HEK293T (cell line): Measurements from ENCODE around the gene EIF2AK3.

Source experiments
- CTCF ChIA-PET: fragments of 350-600 bp; formaldehyde crosslinking; extraction: SDS; loops from one replicate; lab custom pipeline; 2021; ENCODE audit warnings: antibody characterized with exemption, inconsistent platforms; lab: Yijun Ruan, JAX
- POLR2A ChIA-PET: fragments of 350-600 bp; formaldehyde crosslinking; extraction: SDS; loops from one replicate; lab custom pipeline; 2020; ENCODE audit warnings: antibody characterized with exemption, inconsistent platforms; lab: Yijun Ruan, JAX
- DNase-seq: peaks from one replicate; pipeline ENCODE4 v3.0.0; 2012; ENCODE audit warnings: mixed read lengths; ENCODE audit errors: extremely low spot score
- ARNT ChIP-seq: fragments of 450-650 bp; IDR thresholded peaks from 2 replicates; pipeline ENCODE4 v1.6.1; 2017; ENCODE audit warnings: mild to moderate bottlenecking
- BHLHE40 ChIP-seq: fragments of 450-650 bp; IDR thresholded peaks from 2 replicates; pipeline ENCODE4 v1.6.1; 2016; ENCODE audit warnings: mild to moderate bottlenecking, moderate library complexity, borderline replicate concordance
- CTBP1 ChIP-seq: fragments of 450-650 bp; IDR thresholded peaks from 2 replicates; pipeline ENCODE4 v1.6.1; 2016; ENCODE audit warnings: borderline replicate concordance
- ELF4 ChIP-seq: fragments of 450-650 bp; IDR thresholded peaks from 2 replicates; pipeline ENCODE4 v1.6.1; 2017; ENCODE audit warnings: antibody characterized with exemption
- FOXA1 ChIP-seq: fragments of 450-650 bp; IDR thresholded peaks from 2 replicates; pipeline ENCODE4 v1.6.1; 2016; ENCODE audit warnings: mild to moderate bottlenecking
- FOXK2 ChIP-seq: fragments of 450-650 bp; IDR thresholded peaks from 2 replicates; pipeline ENCODE4 v1.6.1; 2016; ENCODE audit warnings: mild to moderate bottlenecking
- FOXM1 ChIP-seq: fragments of 450-650 bp; IDR thresholded peaks from 2 replicates; pipeline ENCODE4 v1.6.1; 2017; ENCODE audit warnings: mild to moderate bottlenecking, borderline replicate concordance
- HDGF ChIP-seq: fragments of 450-650 bp; IDR thresholded peaks from 2 replicates; pipeline ENCODE4 v1.6.1; 2017; ENCODE audit warnings: antibody characterized with exemption, borderline replicate concordance
- L3MBTL2 ChIP-seq: fragments of 450-650 bp; conservative IDR thresholded peaks from 2 replicates; pipeline ENCODE4 v1.6.1; 2016; ENCODE audit warnings: mild to moderate bottlenecking
- LEF1 ChIP-seq: fragments of 450-650 bp; IDR thresholded peaks from 2 replicates; pipeline ENCODE4 v1.6.1; 2017; ENCODE audit warnings: mild to moderate bottlenecking, borderline replicate concordance
- NFRKB ChIP-seq: fragments of 450-650 bp; IDR thresholded peaks from 2 replicates; pipeline ENCODE4 v1.6.1; 2016; ENCODE audit warnings: mild to moderate bottlenecking, moderate library complexity
- SP1 ChIP-seq: fragments of 450-650 bp; IDR thresholded peaks from 2 replicates; pipeline ENCODE4 v1.6.1; 2017
- SUZ12 ChIP-seq: fragments of 450-650 bp; IDR thresholded peaks from 2 replicates; pipeline ENCODE4 v1.6.1; 2016; ENCODE audit warnings: mild to moderate bottlenecking
- TARDBP ChIP-seq: fragments of 450-650 bp; IDR thresholded peaks from 2 replicates; pipeline ENCODE4 v1.6.1; 2016
- ZNF384 ChIP-seq: fragments of 450-650 bp; IDR thresholded peaks from 2 replicates; pipeline ENCODE4 v1.6.1; 2016
- TF ChIP-seq, protein P1 (sequence below): fragments of 450-650 bp; IDR thresholded peaks from 2 replicates; pipeline ENCODE4 v1.6.1; 2016

Gene EIF2AK3

DNA sequence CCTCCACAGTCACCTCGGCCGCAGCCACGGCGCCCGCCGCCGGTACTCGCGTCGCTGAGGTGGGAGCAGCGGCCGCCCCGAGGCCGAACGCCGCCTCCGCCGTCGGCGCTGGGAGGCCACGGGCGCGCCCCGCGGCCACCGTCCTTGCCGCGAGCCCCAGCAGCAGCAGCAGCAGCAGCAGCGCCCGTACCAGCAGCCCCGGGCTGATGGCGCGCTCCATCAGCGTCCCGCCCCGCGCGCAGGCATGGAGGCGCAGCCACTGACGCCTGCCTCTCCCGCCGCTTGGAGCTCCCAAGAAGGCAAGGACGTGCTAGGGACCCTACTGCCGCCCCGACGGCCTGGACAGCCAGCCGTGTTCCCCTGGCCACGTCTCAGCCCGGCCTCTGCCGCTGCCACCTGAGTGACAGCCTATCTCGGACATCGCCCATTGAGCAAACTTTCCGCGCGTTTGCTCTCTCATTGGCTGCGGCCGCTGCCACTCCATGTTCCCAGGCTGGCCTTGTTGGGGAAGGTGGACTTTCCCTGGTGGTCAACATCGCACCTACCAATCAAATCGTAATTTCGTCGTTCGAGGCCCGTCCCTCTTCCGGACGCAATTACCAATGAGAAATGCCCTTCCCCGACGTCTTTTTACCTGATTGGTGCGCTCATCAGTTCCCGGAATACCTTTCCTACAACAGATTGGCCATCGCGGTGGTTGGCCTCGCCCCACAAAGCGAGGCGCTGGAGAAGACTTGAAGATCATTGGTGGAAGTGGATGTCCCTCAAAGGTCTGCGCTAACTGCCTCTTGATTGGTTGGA, at the start of gene EIF2AK3:
EIF2AK3 (minus strand) TSS at position 410 of the 801 bp plus-strand sequence; CDS start at position 220, 190 bp downstream.
- CTCF ChIA-PET, result no interaction called here
- peak; percentile 90 for DNase-seq
- POLR2A ChIA-PET, result interaction anchor here (0.7 to 2.1 kb wide), 13 partner anchors 11 to 46 kb away, joined by 3 to 9 read pairs (median 4); no protein-coding TSS in a partner anchor
- TF ChIP-seq FOXA1 (no peak), ARNT (no peak), SUZ12 (no peak), HDGF (no peak), TARDBP (no peak), LEF1 (no peak), FOXK2 (no peak), ELF4 (peak; percentile 82), FOXM1 (no peak), NFRKB (no peak), CTBP1 (no peak), L3MBTL2 (no peak), SP1 (no peak), ZNF384 (no peak)
- TF ChIP-seq, protein P1, sequence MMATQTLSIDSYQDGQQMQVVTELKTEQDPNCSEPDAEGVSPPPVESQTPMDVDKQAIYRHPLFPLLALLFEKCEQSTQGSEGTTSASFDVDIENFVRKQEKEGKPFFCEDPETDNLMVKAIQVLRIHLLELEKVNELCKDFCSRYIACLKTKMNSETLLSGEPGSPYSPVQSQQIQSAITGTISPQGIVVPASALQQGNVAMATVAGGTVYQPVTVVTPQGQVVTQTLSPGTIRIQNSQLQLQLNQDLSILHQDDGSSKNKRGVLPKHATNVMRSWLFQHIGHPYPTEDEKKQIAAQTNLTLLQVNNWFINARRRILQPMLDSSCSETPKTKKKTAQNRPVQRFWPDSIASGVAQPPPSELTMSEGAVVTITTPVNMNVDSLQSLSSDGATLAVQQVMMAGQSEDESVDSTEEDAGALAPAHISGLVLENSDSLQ, result peak; percentile 100

DNA sequence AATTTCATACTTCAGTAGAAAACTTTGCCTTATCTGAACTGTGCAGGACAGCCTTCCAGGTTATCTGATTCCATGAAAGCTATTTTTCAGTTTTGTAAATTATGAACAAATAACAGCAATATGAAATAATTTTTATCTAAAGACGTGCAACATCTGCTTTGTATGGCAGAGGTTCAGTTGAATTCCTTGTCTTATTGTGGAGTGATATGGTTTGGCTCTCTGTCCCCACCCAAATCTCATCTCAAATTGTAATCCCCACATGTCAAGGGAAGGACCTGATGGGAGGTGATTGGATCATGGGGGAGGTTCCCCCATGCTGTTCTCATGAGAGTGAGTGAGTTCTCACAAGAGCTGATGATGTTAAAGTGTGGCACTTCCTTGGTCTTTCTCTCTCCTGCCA, 46.1 kb upstream of the EIF2AK3 start:
- POLR2A ChIA-PET, result interaction anchor here (1.2 kb wide), 1 partner anchor 46 kb away, joined by 4 read pairs; the partner anchor contains the start of gene EIF2AK3
- CTCF ChIA-PET, result interaction anchor here (0.9 kb wide), 1 partner anchor 196 kb away, joined by 3 read pairs; no protein-coding TSS in a partner anchor
- no peak for DNase-seq
- TF ChIP-seq HDGF (no peak), FOXK2 (no peak), ZNF384 (no peak), SUZ12 (no peak), FOXM1 (no peak), TARDBP (no peak), ELF4 (no peak), LEF1 (no peak), BHLHE40 (no peak), CTBP1 (no peak), NFRKB (no peak), SP1 (no peak)

DNA sequence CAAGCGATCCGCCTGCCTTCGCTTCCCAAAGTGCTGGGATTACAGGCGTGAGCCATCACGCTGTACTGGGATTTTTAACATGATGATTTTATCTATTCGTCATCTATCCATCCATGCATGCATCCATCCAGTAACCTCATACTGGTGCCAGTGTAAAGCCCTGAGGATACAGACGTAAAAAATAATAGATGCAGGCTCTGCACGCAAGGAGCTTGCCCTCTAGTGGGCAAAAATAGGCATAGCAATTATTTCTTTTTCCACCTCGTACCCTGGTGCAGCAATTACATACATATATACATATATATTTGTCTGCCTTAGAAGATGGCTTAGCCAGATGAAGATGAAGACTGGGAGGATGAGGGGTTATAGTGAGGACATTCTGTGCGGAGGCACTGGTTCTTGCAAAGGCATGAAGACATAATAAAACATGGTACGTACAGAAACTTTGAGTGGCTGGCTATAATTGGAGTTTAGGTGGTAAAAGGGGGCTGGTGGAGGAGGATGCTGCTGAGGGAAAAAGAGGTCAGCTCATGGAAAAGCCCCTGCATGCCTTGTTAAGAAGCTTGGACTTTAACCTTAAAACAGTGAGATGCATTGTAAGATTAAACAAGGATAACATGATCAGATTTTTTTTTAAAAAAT, 44.6 kb upstream of the EIF2AK3 start:
- TF ChIP-seq HDGF (no peak), ARNT (peak; percentile 85)
- peak; percentile 68 for DNase-seq
- POLR2A ChIA-PET, result interaction anchor here (1.2 kb wide), 1 partner anchor 44 kb away, joined by 3 read pairs; the partner anchor contains the start of gene EIF2AK3
- CTCF ChIA-PET, result interaction anchor here (0.6 to 1.6 kb wide), 13 partner anchors 9 to 201 kb away, joined by 3 to 5 read pairs (median 3); no protein-coding TSS in a partner anchor

DNA sequence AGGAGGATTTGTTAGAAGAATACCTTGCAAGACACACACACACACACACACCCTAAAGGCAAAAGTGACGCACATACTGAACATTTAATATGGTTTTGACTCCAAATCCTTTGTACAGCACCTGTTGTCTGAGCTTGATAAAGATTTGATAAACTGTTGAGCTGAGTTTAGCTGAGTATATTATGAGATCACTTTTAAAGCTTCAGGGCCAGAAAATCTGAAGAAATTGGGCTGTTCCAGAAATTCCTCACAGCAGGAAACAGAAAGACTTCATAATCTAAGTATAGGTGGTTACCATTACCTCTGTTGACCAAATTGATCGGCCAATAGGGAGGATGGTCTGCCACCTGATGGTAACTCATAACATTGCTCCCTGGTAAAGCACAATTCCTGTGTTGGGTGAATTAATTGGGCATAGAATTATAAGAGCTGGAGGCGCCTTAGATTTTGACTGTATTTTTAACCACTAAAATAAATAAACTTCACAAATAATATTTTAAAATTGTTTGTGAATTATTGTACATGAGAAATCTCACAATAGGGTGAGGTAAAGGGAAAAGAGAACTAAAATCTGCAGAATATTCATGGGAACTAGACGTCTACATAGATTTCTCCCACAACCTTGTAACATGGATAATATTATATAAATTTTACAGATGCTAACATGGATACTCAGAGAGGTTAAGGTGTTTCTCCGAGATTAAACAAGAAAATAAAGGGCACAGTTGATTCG, 42.4 kb upstream of the EIF2AK3 start:
- peak; percentile 52 for DNase-seq
- CTCF ChIA-PET, result interaction anchor here (0.6 to 0.9 kb wide), 5 partner anchors 16 to 234 kb away, joined by 3 to 4 read pairs (median 3); no protein-coding TSS in a partner anchor
- TF ChIP-seq, protein P1, result no peak
- TF ChIP-seq L3MBTL2, result no peak
- TF ChIP-seq FOXM1, result no peak
- TF ChIP-seq FOXK2, result no peak
- TF ChIP-seq ZNF384, result no peak
- no peak for TF ChIP-seq BHLHE40
- no peak for TF ChIP-seq SUZ12
- TF ChIP-seq ELF4, result no peak
- TF ChIP-seq ARNT, result no peak
- TF ChIP-seq HDGF, result no peak
- no peak for TF ChIP-seq FOXA1
- no peak for TF ChIP-seq CTBP1
- no peak for TF ChIP-seq TARDBP
- TF ChIP-seq SP1, result no peak
- TF ChIP-seq NFRKB, result no peak
- POLR2A ChIA-PET, result interaction anchor here (0.6 to 2.4 kb wide), 2 partner anchors 10 to 42 kb away, joined by 3 to 8 read pairs; partner anchors contain the start of gene EIF2AK3

DNA sequence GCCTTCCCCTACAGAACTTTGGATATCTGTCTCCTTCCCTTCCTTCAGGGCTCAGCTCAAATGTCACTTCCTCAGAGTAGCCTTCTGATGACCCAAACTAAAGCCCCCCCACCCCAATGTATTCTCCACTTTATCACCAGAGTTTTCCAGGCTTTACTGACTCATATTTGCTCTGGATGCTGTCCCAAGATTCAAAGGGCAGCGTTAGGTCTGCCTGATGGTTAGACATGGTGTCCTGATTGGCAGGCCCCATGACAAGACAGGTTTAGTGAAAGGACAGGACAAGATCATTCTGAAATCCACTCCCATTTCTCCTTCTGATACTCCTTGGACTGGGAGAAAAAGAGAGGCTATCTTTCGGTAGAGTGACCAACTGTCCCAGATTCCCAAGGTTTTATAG, 41.6 kb upstream of the EIF2AK3 start:
- no peak for TF ChIP-seq ELF4
- no peak for TF ChIP-seq TARDBP
- TF ChIP-seq FOXA1, result no peak
- no peak for TF ChIP-seq L3MBTL2
- TF ChIP-seq HDGF, result no peak
- TF ChIP-seq, protein P1, result no peak
- no peak for TF ChIP-seq SP1
- no peak for TF ChIP-seq CTBP1
- no peak for TF ChIP-seq ZNF384
- TF ChIP-seq ARNT, result no peak
- TF ChIP-seq NFRKB, result no peak
- no peak for TF ChIP-seq SUZ12
- TF ChIP-seq BHLHE40, result no peak
- no peak for DNase-seq
- ChIA-PET POLR2A (interaction anchor here (2.4 kb wide), 1 partner anchor 41 kb away, joined by 8 read pairs; the partner anchor contains the start of gene EIF2AK3), CTCF (interaction anchor here (0.6 to 0.8 kb wide), 2 partner anchors 80 to 233 kb away, joined by 3 read pairs; no protein-coding TSS in a partner anchor)
